Uterus (tissue), 2 donors: Measurements from ENCODE around the gene SFSWAP.

Source experiments
- CTCF ChIP-seq, 4 experiments: fragments of 200-600 bp in 2 of 4; fragments of 450-650 bp in 2 of 4; sonication (generic) in 2 of 4; IDR thresholded peaks; one replicate each; pipeline ENCODE4 v1.5.1; 2016 to 2019; ENCODE audit warnings: antibody characterized with exemption in 4 of 4, mild to moderate bottlenecking in 2 of 4, moderate library complexity in 1 of 4
- POLR2A ChIP-seq, 2 donors: fragments of 450-650 bp; IDR thresholded peaks; one replicate each; pipeline ENCODE4 v1.6.1; 2016; ENCODE audit warnings: antibody characterized with exemption in 2 of 2, mild to moderate bottlenecking in 1 of 2, moderate library complexity in 1 of 2

DNA sequence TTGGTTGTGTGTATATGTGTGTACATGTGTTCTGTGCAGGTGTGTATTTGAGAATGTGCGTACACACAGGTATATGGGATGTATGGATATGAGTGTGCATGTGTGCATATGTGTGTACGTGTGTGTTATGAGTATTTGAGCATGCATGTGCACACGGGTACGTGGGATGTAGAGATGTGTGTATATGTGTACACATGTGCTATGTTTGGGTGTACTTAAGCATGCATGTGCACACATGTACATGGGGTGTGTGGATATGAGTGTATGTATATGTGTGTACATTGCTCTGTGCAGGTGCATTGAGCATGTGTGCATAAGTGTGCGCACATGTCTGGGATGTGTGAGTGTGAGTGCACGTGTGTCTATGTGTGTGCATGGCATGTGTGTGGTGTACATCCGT is 34.3 kb upstream of the SFSWAP start:
- TF ChIP-seq POLR2A (IDR thresholded peaks at IDR 0.05) (no peak), CTCF (IDR thresholded peaks at IDR 0.05) (no peak)
